ENCODE results near the gene SHF. TPM values are rescaled to one million over a fixed set of nuclear protein-coding genes. Genes with fewer than 3 reads are reported as not detected.

The SHF gene
- total RNA-seq, 1 donor from 2014 or later, result 32.2 TPM

DNA sequence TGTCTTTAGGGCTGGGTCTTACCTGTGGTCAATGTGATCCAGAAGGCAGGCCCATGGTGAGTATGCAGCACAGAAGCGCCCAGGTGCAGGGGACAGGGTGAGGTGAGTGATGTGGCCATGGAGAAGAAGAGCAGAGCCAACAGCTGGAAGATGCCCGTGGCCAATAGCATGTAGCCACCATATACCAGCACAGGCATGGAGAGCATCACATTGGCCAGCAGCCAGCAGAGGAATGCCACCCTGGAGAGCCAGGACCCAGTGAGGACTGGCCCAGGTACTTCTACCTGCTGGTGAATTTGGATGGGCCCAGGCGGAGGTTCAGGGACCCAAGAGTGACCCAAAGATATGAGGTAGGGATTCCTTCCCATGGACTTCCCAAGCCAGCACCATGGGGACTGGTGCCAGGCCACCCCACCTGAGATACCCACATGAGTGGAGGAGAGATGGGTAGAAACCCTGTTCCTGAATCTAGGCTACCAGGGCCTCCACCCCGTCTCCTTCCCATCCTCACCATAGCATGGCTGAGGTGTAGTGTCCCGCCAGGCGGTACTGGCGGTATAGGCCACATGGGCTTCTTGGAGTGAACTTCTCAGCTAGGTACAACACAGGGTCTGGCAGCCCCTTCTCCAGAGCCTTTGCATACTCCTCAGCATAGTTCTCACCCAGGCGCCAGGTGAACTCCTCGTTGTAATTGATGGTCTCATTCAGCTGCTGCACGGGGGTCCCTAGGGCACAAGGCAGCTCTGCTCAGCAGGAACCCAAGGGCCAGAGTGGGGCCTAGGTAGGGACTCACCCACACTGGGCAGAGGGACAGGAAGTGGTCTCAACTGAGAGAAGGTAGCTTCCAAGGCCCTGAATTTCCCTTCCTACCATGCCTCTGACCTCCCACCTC is 67.4 kb downstream of the SHF start:
- H3K27ac Mint-ChIP-seq, result no peak overlapping the region
- no peaks in the 10 kb centered on the region for H3K79me2 ChIP-seq (ENCODE audit: low read depth)
- H3K4me2 ChIP-seq, result no peak overlapping the region
- no peaks in the 10 kb centered on the region for H3F3A ChIP-seq (ENCODE audit: low read depth)
- H3K4me3 ChIP-seq, result no peak overlapping the region
- no peaks in the 10 kb centered on the region for H3K36me3 ChIP-seq
- no peak overlapping the region for H3K4me3 Mint-ChIP-seq
- H3K27me3 Mint-ChIP-seq (ENCODE audit: insufficient read depth, low read depth), result peaks cover 36% of the 10 kb centered on the region
- H4K20me1 ChIP-seq (ENCODE audit: low read depth), result no peaks in the 10 kb centered on the region
- H3K9me3 Mint-ChIP-seq, result peaks cover 2% of the 10 kb centered on the region
- no peak for TF ChIP-seq EZH2 (IDR thresholded peaks at IDR 0.05)
- TF ChIP-seq EZH2phosphoT487 (IDR thresholded peaks at IDR 0.05), result no peak
- TF ChIP-seq, protein P1, sequence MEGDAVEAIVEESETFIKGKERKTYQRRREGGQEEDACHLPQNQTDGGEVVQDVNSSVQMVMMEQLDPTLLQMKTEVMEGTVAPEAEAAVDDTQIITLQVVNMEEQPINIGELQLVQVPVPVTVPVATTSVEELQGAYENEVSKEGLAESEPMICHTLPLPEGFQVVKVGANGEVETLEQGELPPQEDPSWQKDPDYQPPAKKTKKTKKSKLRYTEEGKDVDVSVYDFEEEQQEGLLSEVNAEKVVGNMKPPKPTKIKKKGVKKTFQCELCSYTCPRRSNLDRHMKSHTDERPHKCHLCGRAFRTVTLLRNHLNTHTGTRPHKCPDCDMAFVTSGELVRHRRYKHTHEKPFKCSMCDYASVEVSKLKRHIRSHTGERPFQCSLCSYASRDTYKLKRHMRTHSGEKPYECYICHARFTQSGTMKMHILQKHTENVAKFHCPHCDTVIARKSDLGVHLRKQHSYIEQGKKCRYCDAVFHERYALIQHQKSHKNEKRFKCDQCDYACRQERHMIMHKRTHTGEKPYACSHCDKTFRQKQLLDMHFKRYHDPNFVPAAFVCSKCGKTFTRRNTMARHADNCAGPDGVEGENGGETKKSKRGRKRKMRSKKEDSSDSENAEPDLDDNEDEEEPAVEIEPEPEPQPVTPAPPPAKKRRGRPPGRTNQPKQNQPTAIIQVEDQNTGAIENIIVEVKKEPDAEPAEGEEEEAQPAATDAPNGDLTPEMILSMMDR (IDR thresholded peaks at IDR 0.05), result no peak
- no peak overlapping the region for H3K27ac ChIP-seq
- H3K4me1 Mint-ChIP-seq, result peaks cover 9% of the 10 kb centered on the region
- H3K9ac ChIP-seq, result no peak overlapping the region
- no peaks in the 10 kb centered on the region for H3K4me1 ChIP-seq
- H3K36me3 Mint-ChIP-seq, result no peaks in the 10 kb centered on the region
- H3K9me3 ChIP-seq (ENCODE audit: low read depth), result no peaks in the 10 kb centered on the region
- H3K27me3 ChIP-seq, result peaks cover 97% of the 10 kb centered on the region
- DNase-seq (ENCODE audit: low spot score), result no peak
- H2AFZ ChIP-seq (replicated peaks), result no peak overlapping the region

DNA sequence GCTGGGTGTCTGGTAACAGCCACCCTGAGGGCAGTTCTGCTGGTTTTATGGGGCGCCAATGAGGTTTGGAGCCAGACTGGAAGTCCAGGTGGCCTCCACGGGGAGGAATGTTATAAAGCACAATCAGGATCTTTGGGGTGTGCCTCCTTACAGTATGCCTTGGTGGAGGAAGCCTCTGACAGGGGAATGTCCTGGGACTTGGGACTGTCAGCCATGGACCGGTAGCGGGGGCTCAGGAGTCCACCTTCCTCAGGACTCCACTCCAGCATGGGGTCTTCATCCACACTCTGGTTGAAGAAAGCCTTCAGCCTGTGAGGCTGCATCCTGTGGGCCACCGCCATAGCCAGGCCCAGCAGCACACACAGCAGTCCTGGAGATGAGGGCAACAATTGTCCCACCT is 68.8 kb downstream of the SHF start:
- Histone ChIP-seq H3F3A (ENCODE audit: low read depth) (no peaks in the 10 kb centered on the region), H3K27ac (no peak overlapping the region), H4K20me1 (ENCODE audit: low read depth) (peaks cover 8% of the 10 kb centered on the region), H3K79me2 (ENCODE audit: low read depth) (no peaks in the 10 kb centered on the region), H3K27me3 (peaks cover 97% of the 10 kb centered on the region), H3K4me2 (no peak overlapping the region), H3K4me1 (no peaks in the 10 kb centered on the region), H3K36me3 (no peaks in the 10 kb centered on the region), H3K9ac (no peak overlapping the region), H2AFZ (replicated peaks) (no peak overlapping the region), H3K4me3 (no peak overlapping the region), H3K9me3 (ENCODE audit: low read depth) (no peaks in the 10 kb centered on the region)
- Mint-ChIP-seq H3K27me3 (ENCODE audit: insufficient read depth, low read depth) (peaks cover 43% of the 10 kb centered on the region), H3K9me3 (peaks cover 2% of the 10 kb centered on the region), H3K27ac (no peak overlapping the region), H3K36me3 (no peaks in the 10 kb centered on the region), H3K4me3 (no peak overlapping the region), H3K4me1 (peaks cover 12% of the 10 kb centered on the region)
- TF ChIP-seq, protein P1 (IDR thresholded peaks at IDR 0.05), result no peak
- TF ChIP-seq EZH2 (IDR thresholded peaks at IDR 0.05), result no peak
- no peak for DNase-seq (ENCODE audit: low spot score)

DNA sequence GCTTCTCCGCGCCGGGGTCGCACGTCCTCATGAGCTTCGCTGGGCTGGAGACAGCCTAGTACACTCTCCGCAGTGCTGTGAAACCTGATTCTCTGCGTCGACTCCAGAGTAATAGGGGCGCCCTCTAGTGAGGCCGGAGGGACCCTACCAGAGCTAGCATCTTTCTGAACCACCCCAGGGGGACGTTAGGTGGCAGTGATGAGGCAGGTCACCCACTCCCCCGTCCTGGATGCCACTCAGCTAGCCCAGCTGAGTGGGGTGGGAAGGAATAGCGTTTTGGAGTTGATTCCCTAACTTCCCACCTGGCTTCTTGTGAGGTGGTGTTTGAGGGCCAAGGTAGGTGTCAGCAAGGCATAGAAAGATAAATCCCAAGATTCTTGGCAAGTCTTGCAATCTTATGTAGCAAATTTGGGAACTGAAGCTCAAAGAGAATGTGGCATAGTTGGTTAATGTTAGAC is 69.6 kb downstream of the SHF start:
- Histone ChIP-seq H3K36me3 (no peaks in the 10 kb centered on the region), H3K27ac (no peak overlapping the region), H3K27me3 (peaks cover 97% of the 10 kb centered on the region), H3K9me3 (ENCODE audit: low read depth) (no peaks in the 10 kb centered on the region), H3K79me2 (ENCODE audit: low read depth) (no peaks in the 10 kb centered on the region), H3K9ac (no peak overlapping the region), H4K20me1 (ENCODE audit: low read depth) (peaks cover 16% of the 10 kb centered on the region), H3K4me3 (peak overlapping the region; percentile 29), H2AFZ (replicated peaks) (no peak overlapping the region), H3K4me2 (peak overlapping the region; percentile 60), H3F3A (ENCODE audit: low read depth) (no peaks in the 10 kb centered on the region), H3K4me1 (no peaks in the 10 kb centered on the region)
- peaks cover 52% of the 10 kb centered on the region for H3K27me3 Mint-ChIP-seq (ENCODE audit: insufficient read depth, low read depth)
- DNase-seq (ENCODE audit: low spot score), result peak; percentile 95
- H3K9me3 Mint-ChIP-seq, result peaks cover 2% of the 10 kb centered on the region
- H3K4me1 Mint-ChIP-seq, result peaks cover 19% of the 10 kb centered on the region
- no peak for TF ChIP-seq EZH2 (IDR thresholded peaks at IDR 0.05)
- TF ChIP-seq, protein P1 (IDR thresholded peaks at IDR 0.05), result peak; percentile 99
- H3K4me3 Mint-ChIP-seq, result peak overlapping the region; percentile 69
- H3K36me3 Mint-ChIP-seq, result no peaks in the 10 kb centered on the region
- peak overlapping the region; percentile 13 for H3K27ac Mint-ChIP-seq
